ENCODE results near the gene SH3BP4.

- no peak for TF ChIP-seq CTCF (IDR thresholded peaks at IDR 0.05; ENCODE audit: low read depth, low read length, missing input control)
- TF ChIP-seq JUND (IDR thresholded peaks at IDR 0.05) = no peak
- TF ChIP-seq ATF3 (IDR thresholded peaks at IDR 0.05) = no peak
- no peak for TF ChIP-seq YY1 (IDR thresholded peaks at IDR 0.05)
- TF ChIP-seq HNF4A (conservative IDR thresholded peaks at IDR 0.05) = no peak
Measured at GRCh38 chr2:235011607-235011928, 59.8 kb downstream of the SH3BP4 start.
